Stimulated activated CD4-positive, alpha-beta T cell treated with anti-CD3 and anti-CD28 coated beads, Interleukin-15, amount 100 ng/mL, for 1 hour (primary cell): ENCODE results near the gene THOC6.

Experiments used
- DNase-seq, 2 donors: peaks; one replicate each; pipeline ENCODE4 v3.0.0-alpha.2; 2020; ENCODE audit warnings: low read depth in 1 of 2, low spot score in 1 of 2

Gene THOC6

GRCh38 chr16:3015865-3016521 lies 7.8 kb upstream of the THOC6 start:
- DNase-seq = no peak

- no peak for DNase-seq
Measured at GRCh38 chr16:3017344-3017743, 6.5 kb upstream of the THOC6 start.

- DNase-seq = no peak
Measured at GRCh38 chr16:3017794-3018506, 5.9 kb upstream of the THOC6 start, which contains the start of gene CLDN6. Gene CLDN6 (minus strand): TSS chr16:3018183. CDS start chr16:3016021, 2,162 bp downstream.

GRCh38 chr16:3019594-3020246 lies 4.1 kb upstream of the THOC6 start:
- DNase-seq = no peak

- DNase-seq = peak; percentile 36 to 50
Measured at GRCh38 chr16:3020247-3020603, 3.6 kb upstream of the THOC6 start, which contains the start of gene TNFRSF12A. Gene TNFRSF12A (plus strand): TSS chr16:3020368. CDS start chr16:3020398, 30 bp downstream.

GRCh38 chr16:3020604-3021448 lies 3.0 kb upstream of the THOC6 start:
- DNase-seq = peak in 1 of 2 donors; percentile 49

GRCh38 chr16:3021449-3022207 lies 2.2 kb upstream of the THOC6 start:
- DNase-seq = peak; percentile 67 to 72

- DNase-seq = peak; percentile 70 to 90
Measured at GRCh38 chr16:3022208-3022683, 1.6 kb upstream of the THOC6 start.

GRCh38 chr16:3022684-3023414 lies 986 bp upstream of the THOC6 start:
- no peak for DNase-seq

GRCh38 chr16:3023415-3023668 lies 493 bp upstream of the THOC6 start:
- DNase-seq = no peak

GRCh38 chr16:3025032-3026002 lies 1.5 kb downstream of the THOC6 start:
- no peak for DNase-seq

- no peak for DNase-seq
Measured at GRCh38 chr16:3026003-3026378, 2.2 kb downstream of the THOC6 start.

- DNase-seq = no peak
Measured at GRCh38 chr16:3026609-3027488, 3.0 kb downstream of the THOC6 start.

GRCh38 chr16:3027489-3027795 lies 3.6 kb downstream of the THOC6 start:
- no peak for DNase-seq

GRCh38 chr16:3027983-3028715 lies 4.3 kb downstream of the THOC6 start:
- peak; percentile 77 to 87 for DNase-seq

- no peak for DNase-seq
Measured at GRCh38 chr16:3028716-3029319, 5.0 kb downstream of the THOC6 start.
